ENCODE data around the gene MSTN.

GRCh38 chr2:190065839-190066238 lies 3.3 kb upstream of the MSTN start:
- no peak for TF ChIP-seq POLR2A (IDR thresholded peaks at IDR 0.05)
- TF ChIP-seq CTCF (IDR thresholded peaks at IDR 0.05) = no peak
- TF ChIP-seq EP300 (IDR thresholded peaks at IDR 0.05) = no peak
